Activated CD4-positive, alpha-beta T cell treated with anti-CD3 and anti-CD28 coated beads for 24 hours (primary cell): ENCODE results near the gene NCAPG2.
"Not testable (repeated sequence)": the region's sequence is repeated elsewhere in the genome, so short reads cannot be mapped to it uniquely, and the experiment has no call there.

Experiments used
- DNase-seq, 2 donors: peaks; one replicate each; pipeline ENCODE4 v3.0.0-alpha.2; 2020; ENCODE audit warnings: low read depth in 2 of 2

NCAPG2 gene

DNA sequence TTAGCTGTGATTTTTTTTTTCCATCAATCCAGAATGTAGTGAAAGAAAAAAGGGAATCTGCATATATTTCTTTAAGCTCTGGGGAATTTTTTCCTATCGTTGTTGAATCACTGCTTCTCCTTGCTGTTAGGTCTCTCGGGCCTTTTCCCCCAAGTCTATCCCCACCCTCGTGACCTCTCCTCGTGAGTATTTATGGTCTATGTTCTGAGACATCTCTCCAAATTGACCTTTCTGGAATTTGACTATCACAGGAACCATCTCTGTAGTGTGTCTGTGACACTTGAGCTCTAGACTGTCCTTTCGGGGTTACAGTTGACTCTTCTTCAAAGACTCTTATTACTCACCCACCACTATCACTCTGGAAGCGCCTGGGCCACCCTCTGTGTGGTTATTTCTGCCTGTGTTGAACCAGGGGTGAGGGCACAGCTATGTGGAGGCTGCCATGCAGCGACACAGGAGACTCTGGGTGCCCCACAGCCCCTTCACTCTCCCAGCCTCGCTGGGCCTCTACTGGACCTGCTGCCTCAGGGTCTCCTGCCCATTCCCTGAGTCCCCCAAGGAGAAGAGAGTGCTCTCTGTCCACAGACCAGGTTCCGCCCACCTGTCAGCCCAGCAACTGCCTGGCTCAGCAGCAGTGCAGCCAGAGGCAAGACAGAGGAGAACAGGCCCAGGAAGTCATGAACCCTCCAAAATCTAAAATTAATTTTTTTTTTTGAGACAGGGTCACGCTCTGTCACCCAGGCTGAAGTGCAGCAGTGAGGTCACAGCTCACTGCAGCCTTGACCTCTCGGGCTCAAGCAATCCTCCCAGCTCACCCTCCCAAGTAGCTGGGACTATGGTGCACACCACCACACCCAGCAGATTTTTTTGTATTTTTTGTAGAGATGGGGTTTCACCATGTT, 71.3 kb downstream of the NCAPG2 start:
- no peak for DNase-seq

DNA sequence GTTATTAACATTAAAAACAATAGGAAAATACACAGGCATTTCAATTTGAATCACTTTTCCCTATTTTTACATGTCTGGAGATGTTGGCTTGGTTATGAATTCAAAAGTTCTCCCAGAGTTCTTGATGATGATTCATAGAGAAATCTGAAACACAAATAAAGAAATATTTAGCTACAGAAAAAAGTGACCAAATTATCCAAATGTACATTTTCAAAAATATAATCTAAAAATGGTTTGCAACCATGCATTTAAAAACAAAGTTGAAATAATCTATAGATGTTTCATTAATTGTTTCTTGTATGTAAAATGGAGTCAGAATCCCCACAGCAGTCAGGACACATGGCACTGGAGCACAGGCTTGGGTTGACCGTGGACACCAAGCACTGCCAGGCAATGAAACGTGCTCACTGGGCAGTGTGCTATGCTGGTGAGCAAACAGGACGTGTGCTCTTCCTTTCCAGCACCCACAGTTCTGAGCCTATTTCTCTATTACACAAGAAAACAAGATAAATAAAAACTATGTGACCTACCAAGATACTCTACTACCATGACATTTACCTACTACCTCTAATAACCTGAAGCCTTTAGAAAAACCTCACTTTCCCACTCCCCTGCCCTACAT, 72.9 kb downstream of the NCAPG2 start:
- DNase-seq: no peak

DNA sequence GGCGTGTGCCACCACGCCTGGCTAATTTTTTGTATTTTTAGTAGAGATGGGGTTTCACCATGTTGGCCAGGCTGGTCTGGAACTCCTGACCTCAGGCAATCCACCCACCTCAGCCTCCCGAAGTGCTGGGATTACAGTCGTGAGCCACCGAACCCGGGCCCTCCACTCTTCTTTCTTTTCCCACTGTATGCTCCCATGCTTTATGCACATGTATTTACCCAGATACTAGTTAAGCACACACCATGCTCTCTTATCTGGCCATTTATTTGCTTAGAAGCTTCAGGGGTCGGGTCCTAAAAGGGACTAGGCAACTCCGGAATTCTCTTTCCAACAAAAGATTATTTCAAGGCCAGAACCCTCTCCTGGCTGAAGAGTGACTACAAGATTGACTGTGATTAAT, 78.3 kb downstream of the NCAPG2 start:
- DNase-seq: not testable (repeated sequence)

DNA sequence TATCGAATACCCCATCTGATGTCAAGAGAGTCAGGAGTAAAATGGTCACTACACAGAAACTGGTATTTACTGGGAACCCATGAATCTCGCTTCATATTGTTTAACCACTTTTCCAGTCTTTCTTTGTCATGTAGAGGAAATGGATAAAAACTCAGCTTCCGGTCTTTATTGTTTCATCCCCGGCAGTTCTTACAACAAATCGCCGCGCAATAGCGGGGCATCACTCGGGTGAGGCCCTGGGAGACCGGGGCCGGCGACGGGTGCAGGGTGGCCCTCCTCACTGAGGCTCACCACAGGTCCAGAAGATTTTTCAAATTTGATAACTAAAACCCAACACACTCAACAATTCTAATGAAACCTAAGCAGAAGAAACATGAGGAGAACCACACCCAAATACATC, 81.4 kb downstream of the NCAPG2 start:
- no peak for DNase-seq

DNA sequence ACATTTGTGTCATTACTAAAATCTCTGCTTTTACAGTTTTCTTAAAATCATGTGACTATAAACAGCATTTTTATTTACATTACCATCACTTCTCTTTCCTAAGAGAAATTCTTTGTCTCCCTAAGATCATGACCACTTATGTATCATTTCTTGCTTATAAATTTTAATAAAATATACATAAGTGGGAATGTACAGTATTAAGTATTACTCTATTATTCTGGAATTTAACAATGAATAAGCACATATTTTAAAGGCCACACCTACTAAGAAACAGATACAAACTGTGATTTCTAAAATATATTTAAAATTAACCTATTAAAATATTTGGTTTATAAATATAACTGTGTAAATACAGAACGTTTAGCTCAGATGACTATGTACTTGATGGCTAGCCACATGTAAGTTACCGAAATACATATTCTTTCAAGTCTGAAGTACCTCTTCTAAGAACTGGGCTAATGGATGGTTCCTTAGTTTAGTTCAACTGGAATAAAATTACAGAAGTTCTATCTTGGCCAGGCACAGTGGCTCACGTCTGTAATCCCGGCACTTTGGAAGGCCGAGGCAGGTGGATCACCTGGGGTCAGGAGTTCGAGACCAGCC, 83.7 kb downstream of the NCAPG2 start:
- DNase-seq: no peak

DNA sequence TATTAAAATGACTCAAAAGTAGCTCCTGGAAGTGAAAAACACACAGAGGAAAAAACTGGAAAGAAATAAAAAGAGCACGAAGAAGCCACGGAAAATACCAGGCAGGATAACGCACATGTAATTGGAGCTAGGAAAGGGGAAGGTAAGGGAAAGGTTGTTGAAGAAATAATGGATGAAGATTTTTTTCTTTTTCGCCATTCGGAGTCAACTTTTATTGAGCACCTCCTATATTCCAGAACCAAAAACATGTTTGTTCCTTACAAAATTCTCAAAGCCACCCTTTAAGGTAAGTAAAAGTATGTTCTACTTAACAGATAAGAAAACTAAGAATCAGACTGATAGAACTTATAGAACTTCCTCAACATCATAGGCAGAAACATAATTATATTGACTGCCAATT, 84.2 kb downstream of the NCAPG2 start:
- no peak for DNase-seq

DNA sequence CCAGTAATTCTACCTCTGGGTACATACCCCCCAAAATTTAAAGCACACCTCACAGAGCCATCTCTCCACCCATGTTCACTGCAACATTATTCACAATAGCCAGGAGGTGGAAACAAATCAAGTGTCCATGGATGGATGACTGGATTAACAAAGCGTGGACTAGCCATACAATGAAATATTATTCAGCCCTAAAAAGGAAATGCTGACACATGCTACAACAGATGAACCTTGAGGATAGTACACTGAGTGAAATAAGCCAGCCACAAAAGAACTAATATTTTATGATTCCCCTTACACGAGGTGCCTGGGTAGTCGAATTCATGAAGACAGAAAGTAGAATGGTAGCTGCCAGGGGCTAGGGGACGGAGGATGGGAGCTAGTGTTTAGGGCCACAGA, 85.9 kb downstream of the NCAPG2 start:
- DNase-seq: no peak

DNA sequence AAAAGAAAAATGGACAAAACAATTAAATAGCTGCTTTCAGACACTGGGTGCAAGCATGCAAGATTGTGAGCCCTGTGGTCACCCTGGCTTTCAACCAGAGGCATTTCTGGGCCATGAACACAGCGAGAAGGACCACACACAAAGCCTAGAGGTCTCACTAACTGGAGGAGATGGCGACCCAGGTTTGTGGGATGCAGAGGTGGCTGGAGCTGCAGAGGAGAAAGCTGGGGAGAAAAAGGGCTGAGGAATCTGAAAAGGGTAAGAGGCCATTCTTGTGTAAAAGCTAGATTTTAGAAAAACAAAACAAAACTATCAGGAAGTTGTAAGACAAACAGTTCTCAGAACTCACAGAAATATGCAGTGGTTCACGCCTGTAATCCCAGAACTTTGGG, 86.9 kb downstream of the NCAPG2 start:
- DNase-seq: no peak

DNA sequence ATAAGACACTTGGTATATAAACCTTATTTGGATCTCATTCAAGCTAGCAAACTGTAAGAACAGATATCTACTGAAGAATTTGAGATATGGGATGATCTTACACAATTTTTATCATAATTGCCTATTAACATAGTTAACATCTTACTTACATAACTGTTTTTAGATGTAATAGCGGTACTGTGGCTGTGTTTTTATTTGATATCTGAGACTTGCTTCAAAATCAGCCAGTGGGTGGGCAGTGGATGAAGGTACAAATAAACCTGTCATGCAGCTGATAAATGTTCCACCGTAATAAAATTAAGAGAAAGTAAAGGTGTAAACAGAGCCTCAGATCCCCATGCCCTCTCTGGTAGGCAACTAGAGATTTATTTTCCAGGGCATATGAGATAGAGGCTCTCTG, 88.6 kb downstream of the NCAPG2 start:
- DNase-seq: no peak

DNA sequence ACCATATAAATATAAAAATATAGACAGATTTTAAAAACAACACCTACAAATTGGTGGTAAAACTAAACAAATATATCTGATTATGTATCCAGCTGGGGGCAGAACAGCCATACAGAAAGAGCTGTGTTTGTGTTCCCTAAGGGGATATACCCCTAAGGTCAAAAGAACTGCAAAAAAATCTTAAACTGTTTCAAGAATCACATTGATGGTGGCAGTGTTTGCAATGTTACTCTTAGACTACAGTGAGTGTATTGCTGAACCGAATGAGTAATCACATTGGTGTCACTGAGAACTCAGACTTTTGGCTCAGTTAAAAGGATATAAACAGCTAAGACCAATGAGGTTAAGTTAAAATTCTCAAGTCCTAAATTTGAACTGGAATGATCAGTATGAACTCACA, 89.9 kb downstream of the NCAPG2 start:
- no peak for DNase-seq

DNA sequence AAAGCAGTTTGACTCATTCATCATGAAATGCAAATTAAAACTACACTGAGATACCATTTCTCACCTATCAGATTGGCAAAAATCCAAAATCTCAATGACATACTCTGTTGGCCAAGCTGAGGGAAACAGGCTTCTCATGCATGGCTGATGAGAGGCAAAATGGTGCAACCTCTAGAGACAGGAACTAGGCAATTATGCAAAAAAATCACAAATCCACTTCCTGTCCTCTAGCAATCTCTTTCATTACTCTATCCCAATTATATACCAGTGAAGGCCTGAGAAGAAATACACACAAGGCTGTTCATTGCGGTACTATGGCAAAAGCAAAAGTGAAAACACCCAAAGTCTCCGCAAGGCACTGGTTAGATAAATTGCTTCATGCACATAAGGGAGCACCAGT, 91.1 kb downstream of the NCAPG2 start:
- DNase-seq: no peak

DNA sequence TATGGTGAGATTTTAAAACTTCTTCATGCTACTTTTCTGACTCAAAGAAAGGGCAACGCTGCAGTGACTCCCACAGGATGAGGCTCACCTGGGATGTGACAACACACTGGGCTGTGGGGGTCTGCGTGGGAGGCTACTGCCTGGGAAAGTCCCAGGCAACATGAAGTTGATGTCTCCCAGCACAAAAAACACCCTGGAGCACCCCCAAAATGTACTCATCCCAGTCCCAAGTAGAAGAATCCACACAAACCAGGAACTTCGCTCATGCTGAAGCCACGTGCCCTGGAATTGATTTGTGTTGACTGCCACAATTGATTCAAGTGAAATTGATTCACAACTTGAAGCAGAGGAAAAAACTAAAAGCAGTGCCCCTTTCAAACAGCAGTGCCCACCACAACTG, 92.1 kb downstream of the NCAPG2 start:
- DNase-seq: no peak

DNA sequence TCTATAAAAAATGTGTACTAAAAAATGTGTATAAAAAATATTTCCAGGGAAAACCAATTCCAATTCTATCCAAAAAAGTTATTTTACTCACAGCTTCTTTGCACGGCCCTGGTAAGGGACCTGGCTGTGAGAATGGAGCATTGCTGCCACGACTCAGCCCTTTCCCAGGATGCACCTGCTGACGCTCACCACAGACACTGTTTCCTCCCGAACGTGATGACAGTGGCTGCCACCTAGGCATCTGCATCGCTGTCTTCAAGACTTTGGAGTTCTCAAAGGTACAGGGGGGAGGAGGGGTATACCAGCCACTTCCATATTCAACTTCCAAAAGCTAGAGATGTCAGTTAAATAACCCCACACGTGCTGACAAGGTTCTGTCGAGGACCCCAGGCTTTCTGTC, 93.1 kb downstream of the NCAPG2 start:
- no peak for DNase-seq

DNA sequence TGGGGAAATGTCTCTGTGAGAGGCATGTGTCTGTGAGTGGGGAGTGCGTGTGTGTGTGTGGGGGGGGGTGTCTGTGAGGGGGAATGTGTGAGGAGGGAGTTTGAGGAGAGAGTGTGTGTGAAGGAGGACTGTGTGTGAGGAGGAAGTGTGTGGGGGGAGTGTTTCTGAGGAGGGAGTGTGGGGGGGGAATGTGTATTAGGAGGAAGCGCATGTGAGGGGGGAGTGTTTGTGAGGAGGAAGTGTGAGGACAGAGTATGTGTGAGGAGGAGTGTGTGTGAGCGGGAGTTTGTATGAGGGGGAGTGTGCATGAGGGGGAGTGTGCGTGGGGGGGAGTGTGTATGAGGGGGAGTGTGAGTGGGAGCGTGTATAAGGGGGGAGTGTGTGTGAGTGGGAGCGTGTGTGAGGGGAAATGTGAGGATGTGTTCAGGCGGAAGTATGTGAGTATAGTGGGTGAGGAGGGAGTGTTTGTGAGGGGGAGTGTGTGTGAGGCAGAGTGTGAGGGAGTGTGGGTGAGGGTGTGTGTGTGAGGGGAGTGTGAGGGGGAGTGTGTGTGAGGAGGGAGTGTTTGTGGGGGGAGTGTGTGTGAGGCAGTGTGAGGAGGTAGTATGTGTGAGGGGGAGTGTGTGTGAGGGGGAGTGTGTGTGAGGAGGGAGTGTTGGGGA, 95.2 kb downstream of the NCAPG2 start:
- no peak for DNase-seq

DNA sequence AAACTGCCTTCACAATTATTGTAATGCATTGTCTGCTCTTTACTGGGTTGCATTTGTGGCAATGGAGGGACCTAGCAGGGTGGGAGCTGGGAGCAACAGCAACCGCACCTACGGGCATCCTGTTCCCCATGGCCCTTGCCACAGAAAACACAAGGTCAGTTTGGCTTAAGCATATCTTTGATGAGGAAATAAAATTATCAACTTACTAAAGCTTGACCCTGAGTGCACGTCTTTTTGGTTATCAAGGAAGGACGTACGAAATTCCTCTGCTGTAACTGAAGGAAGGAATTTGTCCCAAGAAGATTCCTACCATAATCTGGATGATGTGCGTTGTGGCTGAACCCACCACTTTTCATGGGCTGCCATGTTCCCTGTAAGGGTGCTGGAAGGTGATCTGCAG, 97.0 kb downstream of the NCAPG2 start:
- DNase-seq: no peak

DNA sequence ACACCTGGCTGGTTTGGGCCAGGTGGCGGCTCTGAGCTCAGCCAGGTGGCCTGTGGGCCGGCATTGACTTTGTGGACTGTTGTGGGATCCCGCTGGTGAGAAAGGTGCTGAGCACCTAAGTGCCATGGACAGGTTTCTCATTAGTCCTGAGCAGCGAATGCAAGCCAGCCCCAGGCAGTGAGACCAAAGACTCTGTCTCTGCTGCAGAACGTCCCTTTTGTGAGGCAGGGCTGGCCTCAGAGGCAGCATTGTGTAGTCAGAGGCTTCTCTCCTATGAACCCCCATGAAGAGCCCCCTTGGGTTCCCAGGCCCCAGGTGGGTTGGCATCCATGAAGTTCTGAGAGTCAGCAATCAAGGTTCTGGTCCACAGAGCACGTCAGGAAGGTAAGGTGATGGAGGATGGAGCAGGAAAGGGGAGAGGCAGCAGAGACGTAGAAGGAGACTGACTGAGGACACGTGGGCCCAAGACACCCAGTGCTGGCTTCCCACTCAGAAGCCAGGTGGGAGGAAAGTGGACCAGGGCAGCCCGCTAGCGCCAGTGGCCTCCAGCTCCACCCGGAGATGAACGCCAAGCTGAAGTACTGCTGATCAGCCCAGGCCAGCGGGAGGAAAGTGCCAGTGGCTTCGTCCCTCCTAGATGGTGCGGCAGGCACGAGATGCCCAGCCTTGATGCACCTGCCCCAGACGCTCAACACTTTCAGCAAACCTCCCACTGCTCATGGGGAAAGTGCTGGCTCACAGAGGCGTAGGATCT, 97.8 kb downstream of the NCAPG2 start:
- DNase-seq: no peak

DNA sequence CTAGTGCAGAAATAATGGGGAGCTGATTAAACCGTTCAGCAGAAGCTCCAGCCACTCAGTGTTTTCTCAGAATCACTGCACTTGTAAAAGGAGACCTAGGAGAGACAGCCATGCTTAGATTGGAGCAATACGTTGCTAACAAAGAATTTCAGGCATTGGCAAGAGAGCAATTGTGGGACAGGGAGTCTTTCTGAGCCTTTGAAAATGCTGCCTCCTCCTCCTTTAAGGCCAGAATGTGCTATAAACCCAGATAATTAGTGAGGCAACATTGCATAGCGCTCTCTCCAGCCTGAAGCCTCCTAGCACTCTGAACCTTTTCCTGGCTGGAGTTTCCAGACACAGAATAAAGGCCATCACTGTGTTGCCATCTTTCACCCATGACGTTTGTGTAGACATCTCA, 98.5 kb downstream of the NCAPG2 start:
- DNase-seq: no peak

DNA sequence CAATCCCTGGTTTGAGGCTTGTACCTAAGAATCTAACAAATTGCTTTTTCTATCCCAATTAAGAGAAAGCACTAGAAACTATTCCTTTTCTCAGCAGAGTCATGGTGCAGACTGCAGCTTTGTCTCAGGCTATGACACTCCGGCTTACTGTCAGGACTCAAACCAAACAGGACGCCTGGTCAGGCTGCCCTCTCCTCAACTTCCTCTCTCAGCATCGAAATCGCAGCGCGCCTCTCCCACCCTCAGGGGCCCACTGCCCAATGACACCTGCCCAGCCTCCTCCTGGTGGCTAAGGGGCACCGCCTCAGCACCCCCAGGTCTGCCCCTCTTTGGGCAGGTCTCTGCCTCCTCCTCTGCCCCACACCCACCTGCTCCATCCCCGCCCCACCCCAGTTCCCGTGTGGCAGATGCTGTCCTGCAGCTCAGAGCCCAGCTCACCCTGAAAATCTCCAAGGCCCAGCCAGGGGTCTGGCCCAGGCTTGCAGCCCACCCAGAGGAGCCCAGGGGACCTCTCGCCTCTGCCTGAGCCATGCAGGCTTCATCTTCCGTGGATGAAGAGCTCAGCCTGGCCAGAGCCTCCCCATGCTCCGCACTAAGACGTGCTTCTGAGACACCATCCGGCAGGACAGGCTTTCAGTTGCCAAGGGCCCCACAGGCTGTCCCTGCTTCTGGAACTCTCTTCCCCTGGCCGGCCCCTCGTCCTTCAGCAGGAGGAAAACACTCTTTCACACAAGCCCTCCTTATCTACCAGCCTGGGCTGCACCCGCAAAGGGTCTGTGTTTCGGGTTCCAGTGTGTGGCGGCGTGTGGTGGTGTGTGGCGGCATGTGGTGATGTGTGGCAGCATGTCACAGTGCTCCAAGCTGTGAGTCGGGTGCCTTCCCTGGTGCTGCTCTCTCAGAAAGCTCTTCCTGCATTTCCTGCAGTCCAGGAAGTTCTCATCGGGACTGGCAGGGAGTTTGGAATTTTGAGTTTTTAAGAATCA, 100.5 kb downstream of the NCAPG2 start:
- DNase-seq: no peak

DNA sequence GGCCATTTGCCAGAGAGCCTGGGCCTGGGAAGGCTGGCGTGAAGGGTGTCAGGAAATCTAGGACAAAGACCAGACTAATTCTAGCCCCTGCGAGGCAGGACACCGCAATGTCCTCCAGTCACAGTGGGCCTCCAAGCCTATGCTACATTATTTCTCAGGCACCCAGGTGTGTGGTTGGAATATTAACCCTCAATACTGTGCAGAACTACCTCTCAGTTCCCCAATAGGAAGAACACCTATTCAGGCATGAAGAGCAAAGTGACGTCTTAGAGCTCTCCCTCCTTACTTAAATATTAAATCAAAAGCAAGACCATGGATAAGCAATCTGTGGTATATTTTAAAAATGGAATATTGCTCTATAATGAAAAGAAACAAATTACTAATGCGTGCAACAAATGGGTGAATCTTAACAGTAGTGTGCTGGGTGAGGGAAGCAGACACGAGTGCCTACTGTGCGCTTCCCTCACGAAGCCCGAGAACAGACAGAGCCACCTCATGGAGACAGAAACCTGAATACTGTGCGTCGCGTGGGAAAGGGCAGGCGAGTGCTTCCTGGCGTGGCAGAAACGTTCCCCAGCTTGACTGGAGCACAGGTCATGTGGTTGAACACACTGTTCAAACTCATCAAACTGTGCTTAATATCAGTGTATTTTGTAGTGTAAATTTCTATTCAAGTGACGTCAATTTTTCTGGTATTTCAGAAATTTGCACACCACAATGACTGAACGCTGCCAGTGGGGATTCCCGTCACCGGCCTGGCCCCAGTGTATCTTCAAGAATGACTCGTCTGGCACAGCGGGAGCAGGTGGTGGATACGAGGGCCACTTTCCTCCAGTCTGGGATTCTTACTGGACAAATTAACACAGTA, 101.5 kb downstream of the NCAPG2 start:
- DNase-seq: no peak

DNA sequence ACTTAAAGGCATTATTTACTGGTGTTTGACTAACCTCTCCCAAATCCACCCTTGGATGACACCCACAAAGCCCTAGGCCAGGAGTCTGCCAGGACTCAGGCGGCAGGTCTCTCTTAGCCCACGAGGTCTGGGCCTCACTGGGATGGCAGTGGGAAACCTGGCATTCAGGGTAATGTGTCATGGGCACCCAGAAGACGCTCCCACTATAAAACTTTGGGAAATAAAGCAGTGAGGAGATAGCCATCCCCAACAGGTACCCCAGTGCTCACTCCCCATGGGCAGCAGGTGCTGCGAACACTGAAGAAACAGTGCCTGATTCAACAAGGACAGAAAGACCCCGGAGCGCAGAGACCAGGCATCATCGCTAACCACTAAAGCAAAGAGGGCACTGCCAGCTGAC, 102.6 kb downstream of the NCAPG2 start:
- DNase-seq: no peak
